ENCODE data around the gene KAT6B.

- TF ChIP-seq CTCF (IDR thresholded peaks at IDR 0.05) (no peak), EZH2 (IDR thresholded peaks at IDR 0.05) (no peak)
Measured at GRCh38 chr10:74956555-74957111, 130.2 kb downstream of the KAT6B start.

All from neural progenitor cell (in vitro differentiated cells).